Epithelial cell of prostate (primary cell): ENCODE results near the gene GSE1.
A peak's percentile ranks its signal among the peaks of the same experiment; 100 is the strongest.

Source experiments
- DNase-seq: peaks from one replicate; pipeline ENCODE4 v3.0.0-alpha.2; 2011; ENCODE audit warnings: low read depth, low spot score
- H3K27ac ChIP-seq: fragments of 450-650 bp; 2 replicates; pipeline ENCODE4 v1.5.1; 2017; ENCODE audit warnings: mild to moderate bottlenecking

Gene GSE1

GRCh38 chr16:85615014-85615851, 2.1 kb downstream of the GSE1 start:
- DNase-seq: peak; percentile 94
- peak overlapping the region; percentile 95 for H3K27ac ChIP-seq

GRCh38 chr16:85615852-85616606, 2.9 kb downstream of the GSE1 start:
- no peak for DNase-seq
- H3K27ac ChIP-seq: peak overlapping the region; percentile 95

- H3K27ac ChIP-seq: no peak overlapping the region
- no peak for DNase-seq
Observed at GRCh38 chr16:85616607-85617321, 3.6 kb downstream of the GSE1 start.

- no peak overlapping the region for H3K27ac ChIP-seq
- no peak for DNase-seq
Observed at GRCh38 chr16:85617948-85618347, 4.8 kb downstream of the GSE1 start.

- H3K27ac ChIP-seq: no peak overlapping the region
- DNase-seq: no peak
Observed at GRCh38 chr16:85618521-85618920, 5.4 kb downstream of the GSE1 start.

- DNase-seq: no peak
- H3K27ac ChIP-seq: no peak overlapping the region
Observed at GRCh38 chr16:85619101-85619891, 6.2 kb downstream of the GSE1 start.

- DNase-seq: no peak
- no peak overlapping the region for H3K27ac ChIP-seq
Observed at GRCh38 chr16:85620374-85620773, 7.3 kb downstream of the GSE1 start.

GRCh38 chr16:85621698-85622428, 8.7 kb downstream of the GSE1 start:
- DNase-seq: no peak
- no peak overlapping the region for H3K27ac ChIP-seq

- no peak for DNase-seq
Observed at GRCh38 chr16:85622683-85623082, 9.6 kb downstream of the GSE1 start.

GRCh38 chr16:85623250-85623649, 10.1 kb downstream of the GSE1 start:
- H3K27ac ChIP-seq: no peak overlapping the region
- DNase-seq: no peak

More at GRCh38 chr16:85622683-85623082, 9.6 kb downstream of the GSE1 start:
- no peak overlapping the region for H3K27ac ChIP-seq

- no peak overlapping the region for H3K27ac ChIP-seq
- DNase-seq: no peak
Observed at GRCh38 chr16:85623997-85624601, 11.0 kb downstream of the GSE1 start.

GRCh38 chr16:85624646-85625045, 11.5 kb downstream of the GSE1 start:
- no peak overlapping the region for H3K27ac ChIP-seq
- no peak for DNase-seq

- H3K27ac ChIP-seq: no peak overlapping the region
- no peak for DNase-seq
Observed at GRCh38 chr16:85625053-85625452, 11.9 kb downstream of the GSE1 start.

- no peak overlapping the region for H3K27ac ChIP-seq
- DNase-seq: no peak
Observed at GRCh38 chr16:85625485-85626117, 12.5 kb downstream of the GSE1 start.

- DNase-seq: no peak
- H3K27ac ChIP-seq: no peak overlapping the region
Observed at GRCh38 chr16:85626191-85626981, 13.3 kb downstream of the GSE1 start.

GRCh38 chr16:85627089-85627488, 14.0 kb downstream of the GSE1 start:
- H3K27ac ChIP-seq: no peak overlapping the region
- DNase-seq: no peak

- no peak for DNase-seq
- H3K27ac ChIP-seq: no peak overlapping the region
Observed at GRCh38 chr16:85627526-85628264, 14.6 kb downstream of the GSE1 start.
